SK-N-MC (cell line): ENCODE results near the gene IL4.

ENCODE experiments used
- DNase-seq: peaks from one replicate; pipeline ENCODE4 v3.0.0-alpha.2; 2011; ENCODE audit warnings: low read depth, low spot score
- H3K27ac ChIP-seq: fragments of 200-600 bp; sonication (generic); 2 replicates; pipeline ENCODE4 v1.5.1; 2016; ENCODE audit warnings: mixed run types
- H3K36me3 ChIP-seq: fragments of 200-600 bp; sonication (generic); 2 replicates; pipeline ENCODE4 v1.6.1; 2017; ENCODE audit warnings: antibody characterized with exemption, low read length, mixed read lengths; ENCODE audit not compliant: insufficient read depth
- H3K4me3 ChIP-seq: fragments of 200-600 bp; sonication (generic); 2 replicates; pipeline ENCODE4 v1.5.1; 2016
- H3K9ac ChIP-seq: fragments of 200-600 bp; sonication (generic); 2 replicates; pipeline ENCODE4 v1.8.0; 2017; ENCODE audit warnings: mixed run types, mixed read lengths; ENCODE audit not compliant: insufficient read length
- H3K9me3 ChIP-seq: fragments of 200-600 bp; sonication (generic); 2 replicates; pipeline ENCODE4 v1.6.1; 2017; ENCODE audit warnings: low read depth, mild to moderate bottlenecking, antibody characterized with exemption, low read length, moderate library complexity, mixed read lengths
- EZH2 ChIP-seq: fragments of 200-600 bp; sonication (generic); IDR thresholded peaks from one replicate; pipeline ENCODE4 v1.6.1; 2017; ENCODE audit warnings: antibody characterized with exemption
- FOXP2 ChIP-seq: optimal IDR thresholded peaks from 2 replicates; pipeline ENCODE3; 2011; ENCODE audit warnings: mild to moderate bottlenecking, moderate library complexity; ENCODE audit not compliant: insufficient read depth; ENCODE audit errors: extremely low read length, control extremely low read depth
- POLR2AphosphoS5 ChIP-seq: IDR thresholded peaks from 2 replicates; pipeline ENCODE4 v1.6.1; 2012; ENCODE audit warnings: mild to moderate bottlenecking, low read depth, low read length, borderline replicate concordance

The IL4 gene

DNA sequence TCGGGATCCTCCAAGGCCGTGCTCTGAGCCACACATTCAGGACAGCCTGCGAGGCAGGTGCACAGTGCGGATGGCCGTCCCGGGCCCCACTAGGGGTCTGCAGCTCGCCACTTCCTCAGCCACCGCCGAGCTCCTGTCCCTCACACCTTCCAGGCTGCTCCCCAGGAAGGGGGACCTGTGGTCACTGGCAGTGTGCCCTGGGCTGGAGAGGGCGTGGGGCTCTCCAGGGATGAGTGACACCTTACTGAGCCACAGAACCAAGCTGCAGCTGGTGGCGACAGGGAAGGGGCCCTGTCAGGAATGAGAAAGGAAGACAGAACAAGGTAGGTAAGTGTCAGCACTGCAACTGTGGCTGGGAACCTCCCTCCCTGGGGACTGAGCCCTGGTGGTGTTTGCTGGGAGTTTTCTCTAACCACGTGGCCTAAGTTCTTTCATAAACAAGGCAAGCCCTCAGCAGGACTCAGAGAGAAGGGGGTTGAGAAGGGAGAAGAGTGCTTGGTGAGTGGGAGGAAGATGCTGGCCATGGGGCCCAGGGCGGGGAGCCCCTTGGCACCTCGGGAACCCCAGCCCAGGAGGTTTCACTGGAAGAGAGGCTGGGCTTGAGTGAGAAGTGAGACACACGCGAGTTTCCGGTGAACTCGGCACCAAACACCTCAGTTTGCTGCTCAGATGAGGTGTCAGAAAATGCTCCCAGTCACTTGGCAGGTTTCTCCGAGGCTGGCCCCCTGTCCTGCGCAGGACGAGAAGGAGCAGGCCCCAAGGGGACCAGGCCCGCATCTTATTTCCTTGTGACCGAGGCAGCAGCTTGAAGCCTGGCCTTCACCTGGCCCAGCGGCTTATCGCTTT, 10.6 kb upstream of the IL4 start:
- no peak overlapping the region for H3K4me3 ChIP-seq
- TF ChIP-seq FOXP2: no peak
- TF ChIP-seq EZH2: no peak
- no peak for TF ChIP-seq POLR2AphosphoS5
- H3K9me3 ChIP-seq: no peaks in the 10 kb centered on the region
- no peak overlapping the region for H3K9ac ChIP-seq
- no peak overlapping the region for H3K27ac ChIP-seq
- DNase-seq: no peak
- no peaks in the 10 kb centered on the region for H3K36me3 ChIP-seq

DNA sequence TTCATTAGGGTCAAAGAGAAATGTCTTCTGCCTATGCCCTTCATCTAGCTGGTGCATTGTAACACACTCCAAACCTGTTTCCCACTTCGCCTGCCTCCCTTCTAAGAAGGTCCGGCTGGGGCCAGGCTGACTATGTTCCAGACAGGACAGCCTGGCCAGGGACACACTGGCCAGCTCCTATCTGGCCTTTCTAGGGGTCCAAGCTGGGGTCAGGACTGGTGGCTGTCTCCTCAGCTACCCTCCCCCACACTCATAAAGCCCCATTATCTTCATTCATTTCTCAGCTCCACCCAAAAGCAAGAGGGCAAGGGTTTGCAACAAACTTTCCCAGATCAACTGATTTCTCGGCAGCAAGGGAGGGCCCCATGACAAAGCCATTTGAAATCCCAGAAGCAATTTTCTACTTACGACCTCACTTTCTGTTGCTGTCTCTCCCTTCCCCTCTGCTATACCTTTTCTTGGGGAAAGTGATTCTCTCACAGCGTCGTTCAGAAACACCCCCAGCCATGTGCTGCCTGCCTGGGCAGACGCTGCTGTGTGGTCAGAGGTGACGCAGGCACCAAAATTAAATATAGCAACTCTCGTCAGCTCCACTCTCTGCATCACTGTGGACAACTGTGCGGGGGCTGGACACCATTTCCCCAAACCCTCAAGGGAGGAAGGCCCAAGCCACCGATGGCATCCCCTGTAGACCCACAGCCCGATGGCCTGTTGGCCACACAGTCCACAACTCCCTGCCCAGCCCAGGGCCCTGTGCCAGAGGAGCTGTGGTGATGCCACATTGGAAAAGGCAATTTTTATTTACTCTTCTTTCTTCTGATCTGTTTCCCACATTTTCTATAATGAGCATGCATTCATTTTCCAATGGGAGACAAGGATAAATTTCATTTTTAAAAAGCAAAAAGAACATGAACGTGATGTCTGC, 9.8 kb upstream of the IL4 start:
- Histone ChIP-seq H3K27ac (no peak overlapping the region), H3K9me3 (no peaks in the 10 kb centered on the region), H3K9ac (no peak overlapping the region), H3K36me3 (no peaks in the 10 kb centered on the region), H3K4me3 (no peak overlapping the region)
- no peak for DNase-seq
- no peak for TF ChIP-seq EZH2

DNA sequence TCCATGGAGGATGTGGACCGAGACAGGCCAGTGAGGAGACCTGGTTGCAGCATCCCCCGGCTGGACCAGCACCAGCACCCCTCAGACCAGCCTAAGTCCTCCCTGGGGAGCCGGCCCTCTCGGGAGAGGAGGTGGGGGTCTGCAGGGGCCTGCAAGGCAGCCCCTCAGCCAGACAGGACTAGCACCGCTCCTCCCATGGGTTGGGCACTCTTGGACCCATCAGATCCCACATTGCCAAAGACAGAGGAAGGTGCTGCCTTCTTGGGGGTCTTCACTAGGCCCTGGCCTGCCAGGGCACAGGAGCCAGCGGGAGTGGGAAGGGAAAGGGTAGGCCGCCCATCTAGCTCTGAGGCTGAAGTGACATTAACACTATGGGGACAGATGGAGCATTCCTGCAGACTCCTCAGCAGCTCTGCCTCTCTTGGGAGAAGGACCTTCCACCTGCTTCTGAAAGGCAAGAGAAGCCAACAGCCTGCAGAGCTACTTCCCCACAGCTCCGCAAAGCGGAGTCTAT, 9.0 kb upstream of the IL4 start:
- Histone ChIP-seq H3K27ac (no peak overlapping the region), H3K9me3 (no peaks in the 10 kb centered on the region), H3K4me3 (no peak overlapping the region), H3K9ac (no peak overlapping the region), H3K36me3 (no peaks in the 10 kb centered on the region)
- TF ChIP-seq EZH2 (no peak), FOXP2 (no peak), POLR2AphosphoS5 (no peak)
- DNase-seq: no peak

DNA sequence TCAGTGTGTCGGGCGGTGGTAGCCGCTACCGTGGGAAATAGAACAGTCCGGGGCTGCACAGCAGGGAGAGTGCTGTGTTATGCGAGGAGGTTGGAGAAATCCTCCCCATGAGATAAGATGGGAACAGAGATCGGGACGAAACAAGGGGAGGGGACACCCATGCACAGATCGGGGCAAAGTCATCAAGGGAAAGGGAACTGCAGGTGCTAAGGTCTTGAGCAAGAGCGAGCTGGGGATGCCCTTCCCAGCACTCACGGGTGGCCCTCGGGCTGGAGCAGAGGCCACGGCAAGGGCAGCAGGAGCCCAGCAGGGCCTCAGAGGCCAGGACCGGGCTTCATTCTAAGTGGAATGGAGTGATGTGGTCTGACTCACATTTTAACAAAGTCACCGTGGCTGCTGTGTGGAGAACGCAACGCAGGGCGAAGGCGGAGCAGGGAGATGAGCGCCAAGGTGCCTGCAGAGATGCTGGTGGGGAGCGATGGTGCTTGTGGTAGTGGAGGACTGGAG, 8.2 kb upstream of the IL4 start:
- no peak for TF ChIP-seq POLR2AphosphoS5

DNA sequence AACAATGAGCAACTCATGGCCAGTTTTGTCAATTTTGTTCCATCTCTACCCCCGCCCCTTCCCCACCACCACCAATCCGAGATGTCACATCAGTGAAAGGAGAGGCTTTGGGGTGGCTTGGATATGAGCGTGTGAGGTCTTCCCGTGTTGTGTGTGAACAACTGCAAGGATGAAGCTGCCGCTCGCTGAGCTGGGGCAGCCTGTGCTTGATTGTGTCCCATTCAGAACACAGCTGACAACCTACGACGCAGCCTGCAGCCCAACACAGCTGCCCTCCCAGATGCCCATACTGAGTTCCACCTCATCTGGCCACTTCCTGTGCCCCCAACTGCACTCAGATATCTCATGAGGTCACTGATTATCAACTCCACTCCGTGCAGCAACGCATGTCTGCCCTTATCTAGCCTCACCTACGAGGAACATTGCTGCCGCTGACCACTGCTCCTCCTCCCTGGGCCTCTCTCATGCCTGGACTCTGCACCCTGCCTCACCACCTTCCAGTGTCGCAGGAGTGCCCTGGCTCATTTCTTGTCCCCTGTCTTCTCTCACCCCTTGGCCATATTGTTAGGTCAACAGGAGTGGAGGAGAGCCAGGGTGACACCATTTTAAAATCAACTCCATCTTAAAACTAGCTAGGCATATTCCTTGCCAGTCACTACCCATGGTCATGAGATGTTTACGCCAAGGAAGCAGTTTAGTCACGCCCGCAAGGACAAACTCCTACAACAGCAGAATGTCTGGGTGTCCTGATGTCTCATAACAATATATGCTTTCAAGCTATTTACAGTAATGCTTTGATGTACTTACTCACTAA, 7.3 kb upstream of the IL4 start:
- no peak for TF ChIP-seq EZH2
- Histone ChIP-seq H3K4me3 (no peak overlapping the region), H3K27ac (no peak overlapping the region), H3K36me3 (no peaks in the 10 kb centered on the region), H3K9me3 (no peaks in the 10 kb centered on the region), H3K9ac (no peak overlapping the region)
- no peak for DNase-seq

More for the DNA sequence above, 8.2 kb upstream of the IL4 start:
- Histone ChIP-seq H3K36me3 (no peaks in the 10 kb centered on the region), H3K27ac (no peak overlapping the region), H3K9me3 (no peaks in the 10 kb centered on the region), H3K4me3 (no peak overlapping the region), H3K9ac (no peak overlapping the region)
- DNase-seq: no peak

DNA sequence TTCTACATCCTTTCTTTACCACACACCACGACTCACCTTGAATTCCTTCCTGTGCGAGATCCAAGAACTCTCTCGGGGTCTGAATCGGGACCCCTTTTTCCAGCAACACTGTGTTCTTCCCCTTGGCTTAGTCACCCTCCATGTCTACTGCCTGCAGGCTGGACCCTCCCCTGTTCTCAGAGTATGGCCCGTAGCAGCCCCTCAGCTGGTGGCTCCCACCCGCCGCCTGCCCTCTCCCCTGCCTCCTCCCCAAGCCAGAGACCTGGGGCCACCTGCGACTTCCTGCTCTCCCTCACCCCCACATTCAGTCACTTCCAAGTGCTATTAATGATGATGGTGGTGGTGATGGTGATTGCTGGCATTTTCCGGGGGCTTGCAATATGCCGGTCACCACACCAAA, 6.5 kb upstream of the IL4 start:
- no peak overlapping the region for H3K9ac ChIP-seq
- no peak for TF ChIP-seq EZH2
- no peak for TF ChIP-seq POLR2AphosphoS5
- no peak for TF ChIP-seq FOXP2
- H3K36me3 ChIP-seq: no peaks in the 10 kb centered on the region
- H3K9me3 ChIP-seq: no peaks in the 10 kb centered on the region
- no peak overlapping the region for H3K4me3 ChIP-seq
- no peak for DNase-seq
- no peak overlapping the region for H3K27ac ChIP-seq

DNA sequence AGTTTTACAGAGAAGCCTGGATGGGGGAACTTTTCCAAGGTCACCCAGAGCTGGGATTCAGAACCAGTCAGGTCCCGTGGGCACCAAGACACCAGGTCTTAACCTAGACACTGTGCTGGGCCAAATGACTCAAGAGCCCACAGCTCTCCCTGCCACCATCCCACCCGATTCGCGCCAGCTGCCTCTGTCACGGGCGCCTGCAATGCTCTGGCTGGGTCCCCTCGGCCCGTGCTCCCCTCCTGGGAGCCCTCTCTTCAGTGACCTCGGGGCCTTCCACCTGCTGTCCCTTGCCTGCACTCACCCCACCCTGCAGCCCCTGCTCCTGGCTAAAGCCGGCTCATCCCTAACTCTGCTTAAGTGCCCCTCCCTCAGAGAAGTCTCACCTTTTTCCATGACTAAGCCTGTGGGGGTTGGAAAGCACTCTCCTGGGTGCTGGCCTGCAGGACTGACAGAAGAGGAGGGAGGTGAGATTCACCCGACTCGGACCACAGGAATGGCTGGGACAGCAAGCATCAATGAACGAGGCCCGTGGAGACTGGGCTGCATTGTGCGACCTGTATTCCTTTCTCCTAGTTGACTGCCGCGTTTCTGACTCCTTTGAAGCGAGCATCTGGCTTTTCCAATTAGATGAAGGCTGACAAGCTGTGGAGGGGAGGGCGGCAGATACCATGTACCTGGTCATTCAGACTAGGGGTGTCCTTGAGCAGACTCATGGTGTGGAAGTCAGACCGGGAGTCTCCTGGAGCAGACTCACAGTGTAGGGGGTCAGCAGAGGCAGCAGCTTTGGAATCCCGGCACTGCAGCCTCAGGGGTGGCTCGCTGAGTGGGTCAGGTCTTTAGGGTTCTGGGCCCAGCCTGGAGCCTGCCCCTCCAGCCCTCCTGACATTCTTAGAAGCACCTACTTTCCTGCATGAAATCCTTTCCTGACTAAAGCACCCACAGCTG, 5.8 kb upstream of the IL4 start:
- Histone ChIP-seq H3K9me3 (no peaks in the 10 kb centered on the region), H3K27ac (no peak overlapping the region), H3K4me3 (no peak overlapping the region), H3K36me3 (no peaks in the 10 kb centered on the region), H3K9ac (no peak overlapping the region)
- TF ChIP-seq EZH2 (no peak), FOXP2 (no peak), POLR2AphosphoS5 (no peak)
- DNase-seq: no peak
